Left renal pelvis (tissue), 4 donors: ENCODE results near the gene FLNA. TPM values are rescaled to one million over a fixed set of nuclear protein-coding genes. Genes with fewer than 3 reads are reported as not detected.
"Not testable (repeated sequence)": the region's sequence is repeated elsewhere in the genome, so short reads cannot be mapped to it uniquely, and the experiment has no call there.

Experiments
- DNase-seq, 4 donors: peaks; one replicate each; pipeline ENCODE4 v3.0.0-alpha.2; 2013; ENCODE audit warnings: low read depth in 4 of 4, low spot score in 3 of 4
- polyA plus RNA-seq, 4 donors: library from polyadenylated mRNA; unstranded; fragments of 120-200 nt; gene quantifications; one replicate each; pipeline ENCODE4 v1.2.1, GENCODE V29; 2013; ENCODE audit not compliant: insufficient read length in 4 of 4

The FLNA gene
- polyA plus RNA-seq, 4 donors, result 390 to 584 (median 487) TPM

- no peak for DNase-seq
These were observed 25.3 kb upstream of the FLNA start for GRCh38 chrX:154399527-154400368.

- peak in 1 of 4 donors; percentile 60 for DNase-seq
These were observed 24.5 kb upstream of the FLNA start for GRCh38 chrX:154398668-154399526.

GRCh38 chrX:154397888-154398667, 23.6 kb upstream of the FLNA start, which contains the start of gene RPL10:
TSS of gene RPL10 (plus strand) at chrX:154398377. CDS start at chrX:154398520, 143 bp downstream.
- peak; percentile 84 to 87 (median 86) for DNase-seq

GRCh38 chrX:154396973-154397887, 22.8 kb upstream of the FLNA start:
- peak in 1 of 4 donors; percentile 49 for DNase-seq

GRCh38 chrX:154396363-154396762, 21.9 kb upstream of the FLNA start:
- DNase-seq, result not testable (repeated sequence)

- not testable (repeated sequence) for DNase-seq
These were observed 15.6 kb upstream of the FLNA start for GRCh38 chrX:154389812-154390747.

GRCh38 chrX:154388649-154389048, 14.2 kb upstream of the FLNA start:
- DNase-seq, result not testable (repeated sequence)

GRCh38 chrX:154388094-154388493, 13.7 kb upstream of the FLNA start:
- DNase-seq, result not testable (repeated sequence)

GRCh38 chrX:154384284-154384892, 10.0 kb upstream of the FLNA start:
- DNase-seq, result no peak

- no peak for DNase-seq
These were observed 9.2 kb upstream of the FLNA start for GRCh38 chrX:154383359-154384283.

GRCh38 chrX:154382483-154383069, 8.1 kb upstream of the FLNA start:
- no peak for DNase-seq

- no peak for DNase-seq
These were observed 6.8 kb upstream of the FLNA start for GRCh38 chrX:154381271-154381670.

GRCh38 chrX:154380787-154381186, 6.4 kb upstream of the FLNA start:
- DNase-seq, result no peak

- DNase-seq, result no peak
These were observed 5.7 kb upstream of the FLNA start for GRCh38 chrX:154380153-154380552.

GRCh38 chrX:154379569-154379951, 5.1 kb upstream of the FLNA start:
- DNase-seq, result no peak

- DNase-seq, result peak; percentile 83 to 91 (median 88)
These were observed 4.5 kb upstream of the FLNA start, which contains the start of gene EMD for GRCh38 chrX:154378799-154379568. TSS of gene EMD (plus strand) at chrX:154379295. CDS start at chrX:154379485, 190 bp downstream.
